H9 (cell line): ENCODE data around the gene THOC3. TPM values are rescaled to one million over a fixed set of nuclear protein-coding genes. Genes with fewer than 3 reads are reported as not detected.
"Not testable (repeated sequence)": the region's sequence is repeated elsewhere in the genome, so short reads cannot be mapped to it uniquely, and the experiment has no call there.

Experiments
- DNase-seq: peaks from one replicate; pipeline ENCODE4 v3.0.0-alpha.2; 2017
- H2AFZ ChIP-seq: one replicate; pipeline ENCODE4 v1.6.1; 2013; ENCODE audit warnings: mild to moderate bottlenecking, low read length, control low read depth, moderate library complexity
- H2AK5ac ChIP-seq: 2 replicates; pipeline ENCODE4 v1.6.1; 2013; ENCODE audit warnings: low read length, control low read depth, mixed read lengths; ENCODE audit not compliant: insufficient read length
- H2BK120ac ChIP-seq: one replicate; pipeline ENCODE4 v1.6.1; 2013; ENCODE audit warnings: low read depth, mild to moderate bottlenecking, low read length, control low read depth, inconsistent platforms; ENCODE audit not compliant: poor library complexity, severe bottlenecking
- H2BK12ac ChIP-seq: 2 replicates; pipeline ENCODE4 v1.6.1; 2013; ENCODE audit warnings: low read length, control low read depth, mixed read lengths, low read depth; ENCODE audit not compliant: insufficient read length
- H2BK15ac ChIP-seq: 2 replicates; pipeline ENCODE4 v1.6.1; 2013; ENCODE audit warnings: low read depth, low read length, control low read depth
- H2BK20ac ChIP-seq: one replicate; pipeline ENCODE4 v1.6.1; 2013; ENCODE audit warnings: low read depth, mild to moderate bottlenecking, low read length, control low read depth, inconsistent platforms; ENCODE audit not compliant: poor library complexity, severe bottlenecking
- H2BK5ac ChIP-seq: 2 replicates; pipeline ENCODE4 v1.6.1; 2013; ENCODE audit warnings: low read length, control low read depth, mixed read lengths; ENCODE audit not compliant: insufficient read length
- H3K14ac ChIP-seq: 2 replicates; pipeline ENCODE4 v1.6.1; 2013; ENCODE audit warnings: low read length, control low read depth; ENCODE audit not compliant: insufficient read depth
- H3K18ac ChIP-seq: 2 replicates; pipeline ENCODE4 v1.6.1; 2013; ENCODE audit warnings: low read depth, mild to moderate bottlenecking, mixed read lengths, low read length, control low read depth; ENCODE audit not compliant: insufficient read length
- H3K23ac ChIP-seq: 2 replicates; pipeline ENCODE4 v1.6.1; 2013; ENCODE audit warnings: low read length, control low read depth, mixed read lengths, low read depth; ENCODE audit not compliant: insufficient read length
- H3K23me2 ChIP-seq: 2 replicates; pipeline ENCODE4 v1.6.1; 2013; ENCODE audit warnings: low read depth, mild to moderate bottlenecking, mixed read lengths, low read length, control low read depth; ENCODE audit not compliant: insufficient read length, poor library complexity, severe bottlenecking
- H3K27ac ChIP-seq: 2 replicates; pipeline ENCODE4 v1.5.1; 2013; ENCODE audit warnings: low read length, control low read depth, mixed read lengths, low read depth; ENCODE audit not compliant: insufficient read length
- H3K27me3 ChIP-seq: 2 replicates; pipeline ENCODE4 v1.6.1; 2013; ENCODE audit warnings: low read length, control low read depth, inconsistent platforms; ENCODE audit not compliant: insufficient read depth
- H3K4ac ChIP-seq: 2 replicates; pipeline ENCODE4 v1.6.1; 2013; ENCODE audit warnings: low read depth, mild to moderate bottlenecking, control low read depth, inconsistent platforms, low read length, moderate library complexity
- H3K4me1 ChIP-seq: 2 replicates; pipeline ENCODE4 v1.6.1; 2013; ENCODE audit warnings: low read length, control low read depth, inconsistent platforms; ENCODE audit not compliant: insufficient read depth
- H3K4me2 ChIP-seq: 2 replicates; pipeline ENCODE4 v1.6.1; 2013; ENCODE audit warnings: low read length, control low read depth, mixed read lengths; ENCODE audit not compliant: insufficient read length, insufficient read depth
- H3K56ac ChIP-seq: 2 replicates; pipeline ENCODE4 v1.6.1; 2013; ENCODE audit warnings: low read depth, mild to moderate bottlenecking, mixed read lengths, low read length, control low read depth; ENCODE audit not compliant: insufficient read length
- H3K79me1 ChIP-seq: 2 replicates; pipeline ENCODE4 v1.6.1; 2013; ENCODE audit warnings: low read depth, mild to moderate bottlenecking, moderate library complexity, low read length, control low read depth, inconsistent platforms; ENCODE audit not compliant: insufficient read depth, poor library complexity, severe bottlenecking
- H3K79me2 ChIP-seq: 2 replicates; pipeline ENCODE4 v1.6.1; 2013; ENCODE audit warnings: low read length, control low read depth, inconsistent platforms; ENCODE audit not compliant: insufficient read depth
- H3K9ac ChIP-seq: 2 replicates; pipeline ENCODE4 v1.6.1; 2013; ENCODE audit warnings: low read length, control low read depth, mixed read lengths; ENCODE audit not compliant: insufficient read length; ENCODE audit errors: extremely low read depth
- H3K9me3 ChIP-seq: one replicate; pipeline ENCODE4 v1.6.1; 2013; ENCODE audit warnings: low read depth, low read length, inconsistent platforms; ENCODE audit not compliant: control insufficient read depth
- H3T11ph ChIP-seq: one replicate; pipeline ENCODE4 v1.6.1; 2013; ENCODE audit warnings: mild to moderate bottlenecking, low read length, control low read depth, inconsistent platforms
- H4K20me1 ChIP-seq: one replicate; pipeline ENCODE4 v1.6.1; 2013; ENCODE audit not compliant: control insufficient read depth, insufficient read length, insufficient read depth
- H4K5ac ChIP-seq: 2 replicates; pipeline ENCODE4 v1.6.1; 2013; ENCODE audit warnings: low read depth, mild to moderate bottlenecking, mixed read lengths, low read length, control low read depth; ENCODE audit not compliant: insufficient read length
- H4K8ac ChIP-seq: replicated peaks from 2 replicates; pipeline ENCODE4 v1.6.1; 2013; ENCODE audit warnings: low read length, control low read depth, mixed read lengths, low read depth; ENCODE audit not compliant: insufficient read length
- H4K91ac ChIP-seq: 2 replicates; pipeline ENCODE4 v1.6.1; 2013; ENCODE audit warnings: low read depth, mild to moderate bottlenecking, moderate library complexity, mixed read lengths, low read length, control low read depth; ENCODE audit not compliant: insufficient read length
- H3K27ac Mint-ChIP-seq, 3 experiments: 2 replicates in 2 of 3; 3 replicates in 1 of 3; pipeline ENCODE4 v1.8.0; 2020 to 2021; ENCODE audit warnings: mixed read lengths in 3 of 3, mild to moderate bottlenecking in 1 of 3, moderate library complexity in 1 of 3
- H3K27me3 Mint-ChIP-seq: 2 replicates; pipeline ENCODE4 v1.8.0; 2021; ENCODE audit warnings: low read depth, mild to moderate bottlenecking, moderate library complexity, mixed read lengths
- H3K36me3 Mint-ChIP-seq, 3 experiments: 2 replicates in 2 of 3; 3 replicates in 1 of 3; pipeline ENCODE4 v1.8.0; 2020 to 2021; ENCODE audit warnings: low read depth in 3 of 3, mixed read lengths in 3 of 3; ENCODE audit not compliant: insufficient read depth in 1 of 3
- H3K4me1 Mint-ChIP-seq, 2 experiments: 2 replicates each; pipeline ENCODE4 v1.8.0; 2020; ENCODE audit warnings: mixed read lengths in 2 of 2
- H3K4me3 Mint-ChIP-seq, 2 experiments: 2 replicates in 1 of 2; 3 replicates in 1 of 2; pipeline ENCODE4 v1.8.0; 2020 to 2021; ENCODE audit warnings: mild to moderate bottlenecking in 2 of 2, mixed read lengths in 2 of 2, moderate library complexity in 1 of 2
- H3K9me3 Mint-ChIP-seq, 2 experiments: 2 replicates in 1 of 2; 3 replicates in 1 of 2; pipeline ENCODE4 v1.8.0; 2020; ENCODE audit warnings: mild to moderate bottlenecking in 2 of 2, mixed read lengths in 2 of 2, moderate library complexity in 1 of 2
- WGBS: extraction: QIAGEN DNeasy Blood & Tissue Kit; methylation state at CpG from one replicate; pipeline ENCODE4 v1.1.7; 2013; ENCODE audit warnings: missing lambda C conversion rate, low lambda C conversion rate, mixed read lengths; ENCODE audit not compliant: insufficient read length; ENCODE audit errors: extremely low coverage; 5-methylcytosine and 5-hydroxymethylcytosine counted together
- total RNA-seq: library from RNA; stranded (reverse); gene quantifications from 2 replicates; pipeline ENCODE4 v1.2.1, GENCODE V29; 2021

The THOC3 gene
- total RNA-seq, 1 experiment from 2014 or later, result 123 TPM

DNA sequence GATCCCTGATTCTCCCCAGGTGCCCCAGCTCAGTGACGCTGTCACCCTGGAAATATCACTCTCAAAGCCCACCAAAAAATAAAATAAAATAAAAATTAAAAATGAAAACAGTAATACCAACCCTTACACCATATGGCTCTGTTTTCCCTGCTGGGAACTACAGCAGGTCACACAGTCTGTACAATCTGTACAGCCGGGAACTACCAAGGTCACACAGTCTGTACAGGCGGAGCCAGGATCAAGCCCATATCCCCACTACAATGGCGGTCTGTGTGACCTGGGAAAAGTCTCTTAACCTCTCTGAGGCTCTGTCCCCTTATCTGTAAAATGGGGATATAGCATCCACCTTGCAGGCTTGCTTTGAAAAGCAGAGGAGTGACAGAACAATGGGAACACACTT, 29.4 kb upstream of the THOC3 start:
- not testable (repeated sequence) for H3K9me3 ChIP-seq, H3K27me3 Mint-ChIP-seq, H3K4me3 Mint-ChIP-seq, H3K79me2 ChIP-seq, H3K23ac ChIP-seq, H2AK5ac ChIP-seq, H2BK120ac ChIP-seq, H3K27ac Mint-ChIP-seq, H3K18ac ChIP-seq, H3K27ac ChIP-seq, H2AFZ ChIP-seq, H3K14ac ChIP-seq, H3K27me3 ChIP-seq, H3K4me1 Mint-ChIP-seq, H3T11ph ChIP-seq, H2BK12ac ChIP-seq, H3K9ac ChIP-seq, DNase-seq, H4K8ac ChIP-seq, H4K5ac ChIP-seq, H3K9me3 Mint-ChIP-seq, H3K4me2 ChIP-seq, H3K4ac ChIP-seq, H3K36me3 Mint-ChIP-seq, H2BK15ac ChIP-seq, H3K79me1 ChIP-seq, H2BK20ac ChIP-seq, H3K4me1 ChIP-seq, H4K91ac ChIP-seq, H2BK5ac ChIP-seq, H3K23me2 ChIP-seq, H3K56ac ChIP-seq, H4K20me1 ChIP-seq
- no CpG with 5 or more reads among the region's 4 CpGs for WGBS

DNA sequence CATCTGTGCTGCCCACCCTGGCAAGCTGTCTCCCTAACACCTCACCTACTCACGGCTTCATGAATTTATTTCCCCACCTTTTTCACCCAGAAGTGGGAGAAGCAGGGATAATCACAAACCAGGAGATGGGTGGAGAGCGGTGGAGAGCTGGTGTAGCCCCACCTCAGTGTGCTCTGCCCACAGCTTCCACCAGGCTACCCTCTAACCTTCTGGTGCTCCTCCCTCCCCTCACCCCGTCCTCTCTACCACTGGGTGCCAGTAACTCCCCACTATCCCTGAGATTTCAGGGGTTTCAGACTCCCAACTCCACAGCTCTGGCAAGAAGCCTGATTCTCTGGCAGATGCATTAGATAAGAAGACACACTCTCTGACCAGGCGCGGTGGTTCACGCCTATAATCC, 28.7 kb upstream of the THOC3 start:
- not testable (repeated sequence) for H2BK20ac ChIP-seq, H3K79me2 ChIP-seq, H3K4ac ChIP-seq, H3K23me2 ChIP-seq, H3K9me3 Mint-ChIP-seq, H3K18ac ChIP-seq, H2BK15ac ChIP-seq, H3K56ac ChIP-seq, H2BK5ac ChIP-seq, H3K23ac ChIP-seq, H3K9me3 ChIP-seq, H2AFZ ChIP-seq, DNase-seq, H3K27me3 ChIP-seq, H3K27me3 Mint-ChIP-seq, H3K27ac ChIP-seq, H4K8ac ChIP-seq, H2BK12ac ChIP-seq, H3K4me1 ChIP-seq, H3K79me1 ChIP-seq, H4K20me1 ChIP-seq, H4K5ac ChIP-seq, H2AK5ac ChIP-seq, H3K14ac ChIP-seq, H3K4me1 Mint-ChIP-seq, H4K91ac ChIP-seq, H3K27ac Mint-ChIP-seq, H3K4me2 ChIP-seq, H3K36me3 Mint-ChIP-seq, H3K4me3 Mint-ChIP-seq, H2BK120ac ChIP-seq, H3K9ac ChIP-seq, H3T11ph ChIP-seq
- WGBS, result no CpG with 5 or more reads among the region's 6 CpGs
